ENCODE data around the gene SMIM5. TPM values are rescaled to one million over a fixed set of nuclear protein-coding genes. Genes with fewer than 3 reads are reported as not detected.

SMIM5 gene
- total RNA-seq, 4 donors from 2014 or later = 0.66 to 1.9 TPM; not detected in 2

DNA sequence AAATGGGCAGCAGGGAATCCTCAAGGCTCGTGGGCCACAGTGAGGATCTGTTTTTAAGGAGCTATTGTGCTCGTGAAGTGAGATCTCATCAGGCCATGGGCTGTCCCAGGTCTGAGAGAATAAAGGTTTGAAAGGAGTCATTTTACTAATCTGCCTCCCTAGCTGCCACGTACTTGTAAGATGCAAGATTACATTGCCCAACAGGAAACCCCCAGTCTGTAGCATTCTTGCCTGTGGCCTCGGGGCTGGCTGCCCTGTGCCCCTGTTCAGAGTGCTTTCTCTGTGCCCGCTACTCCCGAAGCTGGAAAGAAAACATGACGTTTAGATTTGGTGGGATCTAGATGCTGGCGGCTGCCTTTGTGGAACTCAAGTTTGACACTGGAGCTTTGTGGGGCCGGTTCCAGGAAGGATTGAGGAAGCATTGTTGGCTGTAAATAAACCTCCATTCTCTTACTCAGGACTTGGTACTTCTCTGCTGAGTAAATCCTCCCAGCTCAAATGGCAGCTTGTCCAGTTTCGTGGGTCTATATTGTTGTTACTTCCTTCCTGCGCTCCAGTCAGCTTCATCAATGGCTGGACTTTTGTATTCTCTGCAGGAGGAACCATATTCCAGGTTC lies 55.1 kb downstream of the SMIM5 start:
- TF ChIP-seq, protein P1, sequence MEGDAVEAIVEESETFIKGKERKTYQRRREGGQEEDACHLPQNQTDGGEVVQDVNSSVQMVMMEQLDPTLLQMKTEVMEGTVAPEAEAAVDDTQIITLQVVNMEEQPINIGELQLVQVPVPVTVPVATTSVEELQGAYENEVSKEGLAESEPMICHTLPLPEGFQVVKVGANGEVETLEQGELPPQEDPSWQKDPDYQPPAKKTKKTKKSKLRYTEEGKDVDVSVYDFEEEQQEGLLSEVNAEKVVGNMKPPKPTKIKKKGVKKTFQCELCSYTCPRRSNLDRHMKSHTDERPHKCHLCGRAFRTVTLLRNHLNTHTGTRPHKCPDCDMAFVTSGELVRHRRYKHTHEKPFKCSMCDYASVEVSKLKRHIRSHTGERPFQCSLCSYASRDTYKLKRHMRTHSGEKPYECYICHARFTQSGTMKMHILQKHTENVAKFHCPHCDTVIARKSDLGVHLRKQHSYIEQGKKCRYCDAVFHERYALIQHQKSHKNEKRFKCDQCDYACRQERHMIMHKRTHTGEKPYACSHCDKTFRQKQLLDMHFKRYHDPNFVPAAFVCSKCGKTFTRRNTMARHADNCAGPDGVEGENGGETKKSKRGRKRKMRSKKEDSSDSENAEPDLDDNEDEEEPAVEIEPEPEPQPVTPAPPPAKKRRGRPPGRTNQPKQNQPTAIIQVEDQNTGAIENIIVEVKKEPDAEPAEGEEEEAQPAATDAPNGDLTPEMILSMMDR (IDR thresholded peaks at IDR 0.05; ENCODE audit: low read depth) = no peak

DNA sequence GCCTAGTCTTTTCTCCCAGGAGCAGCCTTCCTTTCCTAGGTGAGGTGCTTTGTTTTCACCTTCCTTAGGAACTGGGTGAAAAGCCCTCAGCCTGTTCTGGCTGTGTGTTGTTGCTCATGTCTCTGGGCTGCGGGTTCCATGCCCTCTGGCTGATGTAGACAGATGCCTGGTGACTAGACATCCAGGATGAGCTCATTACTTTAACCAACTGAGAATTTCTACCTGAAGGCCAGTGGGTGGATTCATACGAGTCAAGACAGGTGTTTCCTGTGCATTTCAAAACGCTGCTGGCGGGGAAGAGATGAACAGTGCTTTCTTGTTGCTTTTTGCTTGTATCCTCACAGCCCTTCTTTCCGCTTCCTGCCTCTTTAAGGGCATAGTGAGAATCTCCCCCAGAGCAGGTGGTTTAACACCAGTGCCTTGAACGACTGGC lies 56.2 kb downstream of the SMIM5 start:
- TF ChIP-seq, protein P1 (IDR thresholded peaks at IDR 0.05; ENCODE audit: low read depth) = no peak

Other genes with a start within 250 kb of the SMIM5 start
- gene GRB2, start 227.8 kb upstream of the SMIM5 start, total RNA-seq = 100 to 1,000 TPM in 2 of 4 donors, 10 to 100 TPM in 2; 69.3 to 133 (median 114) TPM
- gene TMEM94, start 176.8 kb upstream of the SMIM5 start, total RNA-seq = 10 to 100 TPM; 35.0 to 80.2 (median 45.9) TPM
- 10 to 100 TPM in 2 of 4 donors, 1 to 10 TPM in 2; 5.6 to 26.6 (median 10.2) TPM for gene CASKIN2, start 117.9 kb upstream of the SMIM5 start, total RNA-seq
- 10 to 100 TPM in 3 of 4 donors, 1 to 10 TPM in 1; 9.5 to 23.8 (median 17.3) TPM for gene TSEN54, start 116.9 kb upstream of the SMIM5 start, total RNA-seq
- gene LLGL2, start 107.7 kb upstream of the SMIM5 start, total RNA-seq = 1 to 10 TPM; 2.0 to 7.3 (median 3.5) TPM
- gene MYO15B, start 45.6 kb upstream of the SMIM5 start, total RNA-seq = 100 to 1,000 TPM in 1 of 4 donors, 10 to 100 TPM in 3; 51.5 to 191 (median 73.5) TPM
- gene RECQL5, start 33.7 kb downstream of the SMIM5 start, total RNA-seq = 10 to 100 TPM in 2 of 4 donors, 1 to 10 TPM in 2; 7.7 to 23.4 (median 15.5) TPM
- gene SAP30BP, start 33.9 kb downstream of the SMIM5 start, total RNA-seq = 10 to 100 TPM; 58.0 to 78.9 (median 61.7) TPM
- gene ITGB4, start 88.0 kb downstream of the SMIM5 start, total RNA-seq = 10 to 100 TPM in 2 of 4 donors, 1 to 10 TPM in 2; 5.1 to 25.2 (median 9.9) TPM
- 10 to 100 TPM; 13.2 to 31.3 (median 24.5) TPM for gene GALK1, start 131.8 kb downstream of the SMIM5 start, total RNA-seq
- 10 to 100 TPM; 21.8 to 42.1 (median 29.7) TPM for gene UNK, start 151.4 kb downstream of the SMIM5 start, total RNA-seq
- gene UNC13D, start 211.0 kb downstream of the SMIM5 start, total RNA-seq = 1 to 10 TPM; 4.7 to 9.7 (median 8.5) TPM
- 10 to 100 TPM; 55.3 to 91.7 (median 65.6) TPM for gene WBP2, start 221.9 kb downstream of the SMIM5 start, total RNA-seq
- 10 to 100 TPM; 10.3 to 23.0 (median 20.8) TPM for gene TRIM47, start 245.1 kb downstream of the SMIM5 start, total RNA-seq

All from subcutaneous adipose tissue (tissue), 4 donors.